Activated CD4-positive, CD25-positive, alpha-beta regulatory T cell treated with anti-CD3 and anti-CD28 coated beads, Interleukin-2, amount 50 U/mL, for 72 hours (primary cell): ENCODE measurements around the gene FOXN3.

ENCODE experiments used
- DNase-seq: peaks from one replicate; pipeline ENCODE4 v3.0.0; 2021

The FOXN3 gene

GRCh38 chr14:89325299-89325883, 91.6 kb downstream of the FOXN3 start:
- no peak for DNase-seq

DNA sequence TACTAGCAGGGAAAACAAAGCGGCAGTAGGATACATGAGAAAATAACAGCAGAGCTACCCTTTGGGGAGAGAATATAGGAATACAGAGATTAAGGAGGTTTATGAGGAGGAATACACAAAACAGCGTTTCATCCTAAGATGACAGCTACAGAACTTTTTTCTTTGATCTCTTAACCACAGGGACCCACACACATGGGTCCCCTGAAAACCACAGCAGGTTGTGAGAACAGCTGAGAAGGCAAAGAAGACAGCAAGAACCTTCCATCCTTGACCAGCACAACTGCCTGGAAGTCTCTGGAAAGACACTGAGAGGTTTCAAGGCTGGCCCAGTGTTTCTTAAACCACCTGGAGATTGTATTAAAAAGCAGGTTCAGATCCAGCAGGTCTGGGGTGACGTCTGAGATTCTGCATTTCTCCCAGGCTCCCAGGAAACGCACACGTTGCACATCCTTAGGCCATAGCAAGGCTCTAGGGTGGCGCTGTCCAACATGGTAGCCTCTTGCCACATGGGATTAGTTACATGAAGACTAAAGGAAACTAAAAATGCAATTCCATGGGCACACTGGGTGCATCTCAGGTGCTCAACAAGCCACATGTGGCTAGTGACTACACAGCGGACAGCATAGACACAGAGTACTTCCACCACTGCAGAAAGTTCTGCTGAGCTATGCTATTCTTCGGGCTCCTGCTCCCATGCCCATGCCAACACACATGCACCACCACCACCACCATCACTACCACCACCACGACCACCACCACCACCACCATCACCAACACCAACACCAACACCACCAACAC, 92.3 kb downstream of the FOXN3 start:
- no peak for DNase-seq

- DNase-seq: no peak
These were observed 96.5 kb downstream of the FOXN3 start for GRCh38 chr14:89320381-89321000.

DNA sequence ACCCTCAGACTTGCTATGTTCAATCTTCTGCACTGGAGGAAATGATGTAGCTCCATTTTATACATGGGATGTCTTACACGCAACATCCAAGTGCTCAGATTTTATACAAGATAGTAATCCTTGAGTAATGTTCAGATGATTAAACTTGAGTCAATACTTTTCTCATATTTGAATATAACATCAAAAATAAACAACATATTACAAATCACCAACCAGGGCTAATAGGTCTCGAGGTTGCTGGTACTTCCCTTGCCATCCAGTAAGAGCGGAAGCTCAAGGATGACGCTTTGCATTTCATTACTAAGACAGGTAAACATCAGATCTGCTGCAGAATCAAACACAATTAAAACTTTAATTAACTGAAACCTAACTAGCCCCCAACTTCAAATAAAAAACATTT, 97.3 kb downstream of the FOXN3 start:
- DNase-seq: no peak

DNA sequence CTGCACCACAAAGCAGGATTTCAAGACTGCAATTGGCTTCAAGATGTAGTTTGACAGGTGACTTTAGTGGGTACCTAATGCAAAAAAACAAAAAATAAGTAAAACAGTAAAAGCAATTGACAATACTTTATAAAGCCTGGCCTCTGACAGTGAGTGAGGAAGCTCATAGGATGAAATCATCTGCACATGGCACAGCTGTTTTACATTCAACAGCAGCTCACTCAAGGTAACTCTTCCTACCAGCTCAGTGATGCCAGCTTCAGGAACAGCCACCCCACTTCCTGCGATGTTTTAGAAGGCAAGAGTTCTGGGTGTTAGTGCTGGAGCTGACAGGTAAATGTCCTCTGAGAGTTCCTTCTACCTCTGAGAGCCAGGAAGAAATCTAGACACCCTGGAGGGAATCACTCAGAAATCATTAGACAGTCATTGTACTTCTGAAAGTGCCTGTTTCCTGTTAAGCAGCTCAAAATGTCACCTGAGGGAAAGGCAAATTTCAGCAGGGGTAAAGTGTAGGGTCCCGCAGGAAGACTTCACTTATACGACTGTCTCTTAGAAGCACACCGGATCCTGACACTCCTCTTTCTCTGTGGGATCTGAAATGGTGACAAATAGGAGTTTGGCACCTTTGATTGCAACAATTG, 99.9 kb downstream of the FOXN3 start:
- no peak for DNase-seq

DNA sequence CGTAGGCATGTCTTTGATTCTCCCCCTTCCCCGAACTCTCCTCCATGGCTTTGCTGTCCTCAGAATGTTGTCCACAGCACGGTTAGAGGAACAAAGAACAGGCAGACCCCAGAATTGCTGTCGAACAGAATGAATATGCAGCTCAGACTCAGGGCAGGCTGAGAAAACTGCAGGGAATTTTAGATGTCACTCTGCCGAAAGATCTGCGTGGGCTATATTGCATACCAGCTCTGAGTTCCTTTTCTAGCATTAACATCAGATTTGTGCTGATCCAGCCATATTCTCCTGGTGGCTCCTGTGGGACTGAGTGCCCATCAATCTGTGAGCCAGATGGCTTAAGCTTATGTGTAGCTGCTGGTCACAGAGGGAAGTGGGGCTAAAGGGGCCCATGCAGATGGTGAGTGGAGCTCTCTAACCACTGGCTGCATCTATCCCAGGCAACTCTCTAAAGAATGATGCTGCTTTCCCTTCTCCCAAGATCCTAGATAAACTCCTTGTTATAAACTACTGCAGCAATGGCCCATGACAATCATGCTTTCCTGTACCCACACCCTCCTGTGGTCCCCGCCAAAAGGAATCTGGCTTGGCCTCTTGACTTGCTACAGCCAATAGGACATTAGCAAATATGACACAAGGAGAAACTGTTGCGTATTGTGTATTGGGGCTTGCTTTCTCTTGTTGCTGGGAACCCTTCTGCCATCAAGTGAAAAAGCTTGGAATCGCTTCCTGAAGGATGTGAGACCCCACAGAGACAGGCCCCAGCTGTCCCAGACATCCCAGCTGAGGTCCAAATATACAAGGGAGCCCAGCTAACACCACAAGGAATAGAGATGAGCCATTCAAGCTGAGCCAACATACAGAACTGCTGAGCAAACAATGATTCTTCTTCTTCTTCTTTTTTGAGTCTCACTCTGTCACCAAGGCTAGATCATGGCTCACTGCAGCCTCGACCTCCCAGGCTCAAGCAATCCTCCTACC, 101.3 kb downstream of the FOXN3 start:
- no peak for DNase-seq

DNA sequence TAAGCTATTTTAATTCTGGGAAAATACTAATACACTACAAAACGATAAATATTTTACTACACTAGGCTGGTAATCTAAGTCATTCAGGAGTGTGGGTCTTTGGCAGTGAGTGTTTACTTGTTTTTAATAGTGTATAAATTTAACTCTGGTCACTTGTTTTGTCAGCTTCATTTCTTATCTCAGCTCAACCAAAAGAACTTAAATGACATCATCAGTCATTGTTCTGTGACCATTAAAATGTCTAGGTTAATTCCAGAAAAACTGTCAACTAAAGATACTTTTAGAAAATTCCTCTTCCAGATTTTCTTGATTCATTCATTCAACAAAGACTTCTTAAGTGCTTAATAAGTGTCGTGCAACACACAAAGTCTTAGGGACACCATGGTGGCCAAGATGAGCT, 102.8 kb downstream of the FOXN3 start:
- DNase-seq: no peak

- DNase-seq: no peak
These were observed 104.1 kb downstream of the FOXN3 start for GRCh38 chr14:89312932-89313331.

- no peak for DNase-seq
These were observed 106.8 kb downstream of the FOXN3 start for GRCh38 chr14:89310211-89310610.

- DNase-seq: no peak
These were observed 107.3 kb downstream of the FOXN3 start for GRCh38 chr14:89309670-89310177.

DNA sequence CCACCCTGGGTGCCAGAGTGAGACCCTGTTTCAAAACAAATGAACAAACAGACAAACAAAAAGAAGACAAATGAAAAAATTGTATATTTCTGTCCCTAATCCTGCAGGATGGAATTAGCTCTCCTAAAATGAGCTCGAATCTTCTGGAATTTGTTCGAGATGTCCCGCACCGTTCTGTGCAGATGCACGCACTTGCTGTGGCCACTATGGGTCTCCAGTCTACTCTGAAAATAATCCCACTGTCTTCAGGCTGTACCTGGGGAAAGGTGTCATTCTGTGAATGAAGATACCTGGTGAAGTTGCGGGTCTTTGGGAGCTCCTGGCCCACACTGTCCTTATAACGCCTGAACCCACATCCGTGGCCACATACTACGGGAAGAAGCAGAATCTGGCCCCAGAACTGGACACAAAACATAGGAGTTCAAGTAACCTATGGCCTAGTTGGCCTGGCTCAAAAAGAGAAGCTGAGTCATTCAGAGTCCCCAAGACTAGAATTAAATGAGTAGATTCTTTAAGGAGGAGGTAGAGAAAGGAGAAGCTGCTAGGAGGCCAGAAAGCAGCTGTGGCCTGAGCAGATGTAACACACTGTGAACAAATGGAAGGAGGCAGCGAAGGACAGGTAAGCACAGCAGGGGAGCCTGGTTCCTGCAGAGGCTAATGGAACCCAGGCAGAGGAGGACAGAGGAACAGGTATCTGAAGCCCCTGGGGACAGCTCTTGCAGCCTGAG, 108.6 kb downstream of the FOXN3 start:
- no peak for DNase-seq

- no peak for DNase-seq
These were observed 109.6 kb downstream of the FOXN3 start for GRCh38 chr14:89307409-89307808.

- DNase-seq: no peak
These were observed 111.9 kb downstream of the FOXN3 start for GRCh38 chr14:89304972-89305703.

GRCh38 chr14:89304561-89304960, 112.5 kb downstream of the FOXN3 start:
- DNase-seq: no peak

DNA sequence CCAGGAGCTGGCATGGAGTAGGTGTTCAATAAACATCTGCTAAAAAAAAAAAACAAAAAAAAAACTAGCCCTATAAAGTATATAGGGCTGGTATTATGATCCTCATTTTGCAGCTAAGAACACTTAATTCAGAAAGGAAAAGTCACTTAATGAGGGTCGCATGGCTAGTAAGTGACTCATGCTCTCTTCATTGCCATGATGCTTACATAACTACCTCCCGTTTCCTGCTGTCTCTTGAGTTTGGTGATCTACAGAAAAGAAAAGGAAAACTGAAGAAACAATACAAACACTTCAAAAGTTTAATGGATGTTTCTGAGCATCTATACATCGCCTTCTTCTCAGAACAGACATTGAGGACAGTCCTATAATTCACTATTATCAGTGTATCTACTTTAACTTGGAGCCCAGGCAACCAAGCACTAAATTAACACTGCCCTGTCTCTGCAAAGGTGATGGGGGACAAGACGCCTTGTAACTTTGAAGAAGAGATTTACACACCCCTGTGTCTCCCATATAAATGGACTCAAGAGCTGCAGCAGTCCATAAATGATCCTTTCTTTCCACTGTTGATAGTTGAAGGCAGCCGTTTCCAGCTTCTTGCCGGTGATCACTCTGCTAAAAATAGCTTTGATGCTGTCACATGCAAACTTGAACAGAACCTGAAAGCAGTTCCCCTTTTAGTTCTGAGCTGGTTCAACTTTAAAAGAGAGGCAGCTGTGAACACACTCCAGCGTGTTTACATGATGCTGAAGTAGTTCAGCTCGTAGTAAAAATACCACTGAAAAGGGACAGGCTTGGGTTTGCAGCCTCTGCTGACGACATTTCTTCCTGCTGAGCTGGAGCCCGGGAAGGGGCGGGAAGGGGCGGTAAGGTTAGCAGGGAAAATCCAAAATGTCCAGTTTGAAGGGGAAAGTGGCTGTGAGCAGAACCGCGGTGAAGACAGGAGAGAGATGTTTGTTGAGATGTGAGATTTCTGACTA, 113.3 kb downstream of the FOXN3 start:
- DNase-seq: no peak

DNA sequence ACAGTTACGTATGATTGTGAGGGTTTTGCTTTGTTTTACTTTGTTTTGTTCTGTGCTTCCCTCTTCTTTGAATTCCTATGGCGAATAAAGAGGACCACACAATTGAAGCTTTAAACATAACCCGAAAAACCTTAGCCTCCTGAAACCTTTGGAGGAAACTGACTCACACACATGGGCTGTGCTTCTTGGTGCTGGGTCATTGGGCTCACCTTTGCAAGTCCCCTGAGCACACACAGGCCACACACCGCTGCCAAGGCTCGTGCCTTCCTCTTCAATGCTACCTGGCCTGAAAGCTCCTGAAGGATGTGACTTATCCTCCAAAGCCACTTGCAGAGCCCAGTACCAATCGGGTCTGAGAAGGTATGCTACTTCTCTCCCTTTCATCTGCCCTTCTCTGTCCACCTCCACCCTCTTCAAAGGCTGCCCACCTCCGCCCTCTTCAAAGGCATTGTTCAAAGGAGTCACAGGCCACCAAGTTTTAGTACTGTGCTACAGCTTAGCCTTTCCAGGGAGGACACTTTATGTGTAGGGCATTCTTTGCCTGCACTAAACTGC, 114.6 kb downstream of the FOXN3 start:
- DNase-seq: no peak

- DNase-seq: no peak
These were observed 117.4 kb downstream of the FOXN3 start for GRCh38 chr14:89299587-89299986.

GRCh38 chr14:89298056-89298834, 118.8 kb downstream of the FOXN3 start:
- DNase-seq: no peak
